Astrocyte (in vitro differentiated cells and primary cell): ENCODE results near the gene STKLD1.

ENCODE experiments used
- CTCF ChIP-seq: IDR thresholded peaks from 2 replicates; pipeline ENCODE4 v1.5.1; 2011; ENCODE audit warnings: low read depth, mild to moderate bottlenecking, inconsistent platforms, low read length, moderate library complexity; ENCODE audit not compliant: insufficient read depth
- EZH2 ChIP-seq: IDR thresholded peaks from 2 replicates; pipeline ENCODE4 v1.6.1; 2012; ENCODE audit warnings: mild to moderate bottlenecking, low read length, inconsistent platforms; ENCODE audit not compliant: insufficient read depth

GRCh38 chr9:133367778-133368177, 8.4 kb upstream of the STKLD1 start:
- TF ChIP-seq CTCF: no peak
- TF ChIP-seq EZH2: no peak
